ENCODE data around the gene SOX8.
A peak's percentile ranks its signal among the peaks of the same experiment; 100 is the strongest.
"Not testable (repeated sequence)": the region's sequence is repeated elsewhere in the genome, so short reads cannot be mapped to it uniquely, and the experiment has no call there.

The SOX8 gene

GRCh38 chr16:1011316-1012082 lies 29.9 kb downstream of the SOX8 start:
- Mint-ChIP-seq H3K27ac (no peak overlapping the region), H3K4me3 (no peak overlapping the region), H3K27me3 (peaks cover 59% of the 10 kb centered on the region), H3K9me3 (no peaks in the 10 kb centered on the region), H3K4me1 (no peaks in the 10 kb centered on the region), H3K36me3 (no peaks in the 10 kb centered on the region)
- no peak for ATAC-seq

DNA sequence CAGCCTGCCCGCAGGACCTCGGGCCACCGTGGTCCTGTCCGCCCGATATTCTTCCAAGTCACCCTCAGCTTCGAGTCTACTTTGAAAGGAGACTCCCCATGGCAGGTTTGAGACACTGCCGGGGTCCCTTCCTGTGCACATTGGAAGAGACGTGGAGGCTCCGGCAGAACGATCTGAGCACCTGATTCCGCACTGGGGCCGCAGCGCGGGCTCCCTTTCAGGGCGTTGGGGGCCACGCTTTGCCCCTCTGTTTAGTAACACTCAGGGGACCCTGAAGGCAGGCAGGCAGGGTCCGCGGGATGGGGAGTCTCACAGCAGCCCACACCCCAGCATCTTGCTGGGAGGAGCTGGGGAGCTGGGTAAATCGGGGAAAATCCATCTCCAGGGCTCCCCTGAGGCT lies 30.6 kb downstream of the SOX8 start:
- Mint-ChIP-seq H3K27me3 (peaks cover 53% of the 10 kb centered on the region), H3K9me3 (no peaks in the 10 kb centered on the region), H3K4me3 (no peak overlapping the region), H3K36me3 (no peaks in the 10 kb centered on the region), H3K4me1 (no peaks in the 10 kb centered on the region), H3K27ac (no peak overlapping the region)
- no peak for ATAC-seq

- no peak overlapping the region for H3K4me3 Mint-ChIP-seq
- H3K4me1 Mint-ChIP-seq = no peaks in the 10 kb centered on the region
- H3K27me3 Mint-ChIP-seq = peaks cover 45% of the 10 kb centered on the region
- no peak overlapping the region for H3K27ac Mint-ChIP-seq
- no peaks in the 10 kb centered on the region for H3K9me3 Mint-ChIP-seq
- no peaks in the 10 kb centered on the region for H3K36me3 Mint-ChIP-seq
- ATAC-seq = no peak
Measured at GRCh38 chr16:1012722-1013592, 31.4 kb downstream of the SOX8 start.

- H3K9me3 Mint-ChIP-seq = no peaks in the 10 kb centered on the region
- H3K27me3 Mint-ChIP-seq = peaks cover 42% of the 10 kb centered on the region
- ATAC-seq = no peak
- H3K27ac Mint-ChIP-seq = no peak overlapping the region
- H3K4me1 Mint-ChIP-seq = no peaks in the 10 kb centered on the region
- H3K36me3 Mint-ChIP-seq = no peaks in the 10 kb centered on the region
- no peak overlapping the region for H3K4me3 Mint-ChIP-seq
Measured at GRCh38 chr16:1013593-1013900, 32.0 kb downstream of the SOX8 start.

GRCh38 chr16:1014221-1014620 lies 32.7 kb downstream of the SOX8 start:
- Mint-ChIP-seq H3K27ac (no peak overlapping the region), H3K36me3 (no peaks in the 10 kb centered on the region), H3K9me3 (no peaks in the 10 kb centered on the region), H3K4me3 (no peak overlapping the region), H3K27me3 (peaks cover 42% of the 10 kb centered on the region), H3K4me1 (no peaks in the 10 kb centered on the region)
- no peak for ATAC-seq

GRCh38 chr16:1014771-1015495 lies 33.4 kb downstream of the SOX8 start:
- H3K4me3 Mint-ChIP-seq = no peak overlapping the region
- ATAC-seq = no peak
- H3K36me3 Mint-ChIP-seq = no peaks in the 10 kb centered on the region
- no peaks in the 10 kb centered on the region for H3K9me3 Mint-ChIP-seq
- no peaks in the 10 kb centered on the region for H3K4me1 Mint-ChIP-seq
- peaks cover 36% of the 10 kb centered on the region for H3K27me3 Mint-ChIP-seq
- H3K27ac Mint-ChIP-seq = no peak overlapping the region

- Mint-ChIP-seq H3K36me3 (no peaks in the 10 kb centered on the region), H3K4me1 (no peaks in the 10 kb centered on the region), H3K27ac (no peak overlapping the region), H3K4me3 (no peak overlapping the region), H3K27me3 (peaks cover 11% of the 10 kb centered on the region), H3K9me3 (no peaks in the 10 kb centered on the region)
- no peak for ATAC-seq
Measured at GRCh38 chr16:1018447-1019198, 37.1 kb downstream of the SOX8 start.

- H3K27ac Mint-ChIP-seq = no peak overlapping the region
- peak; percentile 14 for ATAC-seq
- no peaks in the 10 kb centered on the region for H3K4me1 Mint-ChIP-seq
- peaks cover 11% of the 10 kb centered on the region for H3K27me3 Mint-ChIP-seq
- no peak overlapping the region for H3K4me3 Mint-ChIP-seq
- no peaks in the 10 kb centered on the region for H3K36me3 Mint-ChIP-seq
- H3K9me3 Mint-ChIP-seq = no peaks in the 10 kb centered on the region
Measured at GRCh38 chr16:1019231-1020090, 37.9 kb downstream of the SOX8 start.

- Mint-ChIP-seq H3K27ac (no peak overlapping the region), H3K27me3 (peaks cover 16% of the 10 kb centered on the region), H3K9me3 (no peaks in the 10 kb centered on the region), H3K4me3 (no peak overlapping the region), H3K4me1 (no peaks in the 10 kb centered on the region), H3K36me3 (no peaks in the 10 kb centered on the region)
- no peak for ATAC-seq
Measured at GRCh38 chr16:1020091-1020399, 38.5 kb downstream of the SOX8 start.

- peaks cover 21% of the 10 kb centered on the region for H3K27me3 Mint-ChIP-seq
- no peaks in the 10 kb centered on the region for H3K4me1 Mint-ChIP-seq
- no peaks in the 10 kb centered on the region for H3K9me3 Mint-ChIP-seq
- no peak overlapping the region for H3K27ac Mint-ChIP-seq
- no peaks in the 10 kb centered on the region for H3K36me3 Mint-ChIP-seq
- ATAC-seq = no peak
- no peak overlapping the region for H3K4me3 Mint-ChIP-seq
Measured at GRCh38 chr16:1020591-1020990, 39.0 kb downstream of the SOX8 start.

GRCh38 chr16:1021553-1022160 lies 40.1 kb downstream of the SOX8 start:
- Mint-ChIP-seq H3K27me3 (peaks cover 22% of the 10 kb centered on the region), H3K4me3 (no peak overlapping the region), H3K36me3 (no peaks in the 10 kb centered on the region), H3K27ac (no peak overlapping the region), H3K4me1 (no peaks in the 10 kb centered on the region), H3K9me3 (no peaks in the 10 kb centered on the region)
- no peak for ATAC-seq

- no peak overlapping the region for H3K4me3 Mint-ChIP-seq
- H3K9me3 Mint-ChIP-seq = no peaks in the 10 kb centered on the region
- peaks cover 22% of the 10 kb centered on the region for H3K27me3 Mint-ChIP-seq
- H3K27ac Mint-ChIP-seq = no peak overlapping the region
- ATAC-seq = no peak
- no peaks in the 10 kb centered on the region for H3K4me1 Mint-ChIP-seq
- no peaks in the 10 kb centered on the region for H3K36me3 Mint-ChIP-seq
Measured at GRCh38 chr16:1022466-1022865, 40.9 kb downstream of the SOX8 start.

GRCh38 chr16:1024138-1024537 lies 42.6 kb downstream of the SOX8 start:
- Mint-ChIP-seq H3K36me3 (no peaks in the 10 kb centered on the region), H3K9me3 (no peaks in the 10 kb centered on the region), H3K27ac (no peak overlapping the region), H3K27me3 (peaks cover 13% of the 10 kb centered on the region), H3K4me1 (no peaks in the 10 kb centered on the region), H3K4me3 (no peak overlapping the region)
- ATAC-seq = no peak

DNA sequence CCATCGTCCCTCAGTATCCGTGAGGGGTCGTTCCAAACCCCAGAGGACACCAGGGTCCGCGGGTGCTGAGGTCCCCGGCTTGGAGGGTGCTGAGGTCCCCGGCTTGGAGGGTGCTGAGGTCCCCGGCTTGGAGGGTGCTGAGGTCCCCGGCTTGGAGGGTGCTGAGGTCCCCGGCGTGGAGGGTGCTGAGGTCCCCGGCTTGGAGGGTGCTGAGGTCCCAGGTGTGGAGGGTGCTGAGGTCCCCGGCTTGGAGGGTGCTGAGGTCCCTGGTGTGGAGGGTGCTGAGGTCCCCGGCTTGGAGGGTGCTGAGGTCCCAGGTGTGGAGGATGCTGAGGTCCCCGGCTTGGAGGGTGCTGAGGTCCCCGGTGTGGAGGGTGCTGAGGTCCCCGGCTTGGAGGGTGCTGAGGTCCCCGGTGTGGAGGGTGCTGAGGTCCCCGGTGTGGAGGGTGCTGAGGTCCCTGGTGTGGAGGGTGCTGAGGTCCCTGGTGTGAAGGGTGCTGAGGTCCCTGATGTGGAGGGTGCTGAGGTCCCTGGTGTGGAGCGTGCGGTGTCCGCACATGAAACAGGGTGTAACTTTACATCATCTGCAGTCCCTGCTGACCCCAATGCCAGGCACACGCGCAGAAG lies 43.7 kb downstream of the SOX8 start:
- ATAC-seq, H3K4me3 Mint-ChIP-seq, H3K4me1 Mint-ChIP-seq, H3K36me3 Mint-ChIP-seq, H3K9me3 Mint-ChIP-seq, H3K27ac Mint-ChIP-seq: not testable (repeated sequence)
- peaks cover 18% of the 10 kb centered on the region for H3K27me3 Mint-ChIP-seq
